Measurements from ENCODE around the gene RNASEH2A.

DNA sequence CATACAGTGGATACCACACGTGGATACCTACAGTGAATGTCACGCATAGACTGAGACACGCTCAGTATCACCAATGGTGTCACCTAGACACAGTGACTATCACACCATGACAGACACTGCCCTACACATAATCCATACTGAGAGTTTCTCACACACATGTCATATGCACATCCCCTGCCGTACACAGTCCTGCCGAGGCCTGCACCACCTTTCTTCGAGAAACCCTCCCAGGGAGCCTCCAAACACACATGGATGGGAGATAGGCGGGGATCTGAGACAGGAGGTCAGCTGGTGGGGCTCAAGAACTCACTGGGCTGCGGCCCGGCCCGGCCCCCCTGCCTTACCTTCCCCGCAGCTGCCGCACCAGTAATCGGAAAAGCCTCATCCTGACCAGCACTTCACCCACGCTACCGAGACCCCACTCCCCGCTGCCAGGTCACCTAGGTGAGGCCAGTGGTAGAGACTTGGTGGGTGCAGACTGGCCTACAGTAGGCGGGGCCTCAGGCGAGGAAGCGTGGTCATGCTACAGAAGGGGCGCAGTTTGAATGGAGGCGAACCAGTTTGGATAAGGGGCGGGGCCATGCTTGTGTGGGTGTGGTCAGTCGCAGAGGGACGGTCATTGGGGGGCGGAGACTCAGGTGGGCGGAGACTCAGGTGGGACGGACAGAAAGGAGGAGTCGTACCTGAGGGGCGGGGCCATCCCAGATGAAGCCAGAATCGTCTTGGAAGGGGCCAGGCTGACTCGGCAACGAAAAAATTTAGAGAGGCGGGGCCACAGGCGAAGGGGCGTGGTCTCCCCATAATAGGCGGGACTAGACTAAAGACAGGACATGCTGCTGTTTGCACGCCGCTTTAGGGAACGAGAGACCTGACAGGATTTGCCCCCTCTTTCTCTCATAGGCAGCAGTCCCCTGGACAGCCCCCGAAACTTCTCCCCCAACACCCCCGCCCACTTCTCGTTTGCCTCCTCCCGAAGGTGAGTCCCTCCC, 34.0 kb downstream of the RNASEH2A start:
- TF ChIP-seq CTCF (IDR thresholded peaks at IDR 0.05; ENCODE audit: low read depth, low read length) (no peak), EZH2phosphoT487 (IDR thresholded peaks at IDR 0.05; ENCODE audit: low read depth) (no peak)

All from OCI-LY3 (cell line).